OCI-LY3 (cell line): ENCODE measurements around the gene LGALS1.

Experiments used
- H2AFZ ChIP-seq: fragments of 200-600, 300-600 bp; shearing (Covaris generic); 2 replicates; pipeline ENCODE4 v1.6.0; 2014; ENCODE audit warnings: antibody characterized with exemption, low read depth, low read length
- H3K27ac ChIP-seq: fragments of 200-600, 300-600 bp; sonication (generic); 2 replicates; pipeline ENCODE4 v1.5.1; 2014; ENCODE audit warnings: mild to moderate bottlenecking, low read length, moderate library complexity, mixed read lengths
- H3K27me3 ChIP-seq: fragments of 200-600, 300-600 bp; sonication (generic); 2 replicates; pipeline ENCODE4 v1.6.1; 2014; ENCODE audit warnings: low read depth, low read length, mixed read lengths
- H3K36me3 ChIP-seq: fragments of 200-600, 300-600 bp; sonication (generic); replicated peaks from 2 replicates; pipeline ENCODE3; 2014; ENCODE audit warnings: low read depth, low read length, mixed read lengths
- H3K4me1 ChIP-seq: fragments of 300-600, 200-600 bp; sonication (generic); 2 replicates; pipeline ENCODE4 v1.6.1; 2014; ENCODE audit warnings: low read length, mixed read lengths
- H3K4me2 ChIP-seq: fragments of 200-600, 300-600 bp; sonication (generic); 2 replicates; pipeline ENCODE4 v1.6.1; 2014; ENCODE audit warnings: low read length, mixed read lengths
- H3K4me3 ChIP-seq: fragments of 300-600, 200-600 bp; sonication (generic); 2 replicates; pipeline ENCODE4 v1.5.1; 2014; ENCODE audit warnings: antibody characterized with exemption, mild to moderate bottlenecking, low read length, moderate library complexity
- H3K79me2 ChIP-seq: fragments of 300-600, 200-600 bp; shearing (Covaris generic); 2 replicates; pipeline ENCODE4 v1.6.1; 2014; ENCODE audit warnings: mild to moderate bottlenecking, low read length, mixed read lengths
- H3K9ac ChIP-seq: fragments of 300-600, 200-600 bp; shearing (Covaris generic); 2 replicates; pipeline ENCODE4 v1.6.0; 2014; ENCODE audit warnings: mild to moderate bottlenecking, low read length, moderate library complexity
- H3K9me3 ChIP-seq: fragments of 200-600, 300-600 bp; shearing (Covaris generic); 2 replicates; pipeline ENCODE4 v1.6.1; 2014; ENCODE audit warnings: low read length, mixed read lengths; ENCODE audit not compliant: insufficient read depth
- H4K20me1 ChIP-seq: fragments of 200-600, 300-600 bp; sonication (generic); 2 replicates; pipeline ENCODE4 v1.6.1; 2016; ENCODE audit warnings: low read length, mixed read lengths; ENCODE audit not compliant: insufficient read depth
- EZH2phosphoT487 ChIP-seq: fragments of 200-600 bp; shearing (Covaris generic); IDR thresholded peaks from 2 replicates; pipeline ENCODE4 v1.6.1; 2018; ENCODE audit warnings: antibody characterized with exemption, mixed run types, low read depth
- TF ChIP-seq, protein P1 (sequence below): fragments of 200-600, 300-600 bp; sonication (generic); IDR thresholded peaks from 2 replicates; pipeline ENCODE4 v1.5.1; 2014; ENCODE audit warnings: antibody characterized with exemption, low read length, low read depth

Gene LGALS1

DNA sequence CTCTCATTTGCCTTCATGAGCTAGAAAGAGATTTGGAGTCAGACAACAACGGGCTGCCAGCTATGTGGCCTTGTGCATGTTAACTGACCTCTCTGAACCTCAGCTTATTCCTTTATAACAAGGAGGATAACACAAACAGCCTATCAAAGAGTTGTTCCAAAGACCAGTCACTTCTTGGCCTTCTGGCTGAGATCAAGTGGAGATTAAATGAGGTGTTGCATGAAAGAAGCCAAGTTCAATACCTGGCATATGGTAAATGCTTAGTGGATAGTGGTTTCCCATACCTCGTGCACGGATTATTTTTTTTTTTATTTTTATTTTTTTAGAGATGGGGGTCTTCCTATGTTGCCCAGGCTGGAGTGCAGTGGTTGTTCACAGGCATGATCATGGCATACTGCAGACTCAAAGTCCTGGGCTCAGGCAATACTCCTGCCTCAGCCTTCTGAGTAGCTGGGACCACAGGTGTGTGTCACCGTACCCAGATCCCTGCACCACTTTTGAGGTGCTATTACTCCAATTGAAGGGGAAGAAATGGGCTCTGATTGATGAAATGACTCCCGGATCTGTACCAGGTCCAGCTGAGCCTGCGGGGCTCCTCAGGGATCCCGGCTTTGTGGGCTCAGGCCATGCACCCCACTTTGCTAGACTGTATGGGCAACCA is 4.9 kb downstream of the LGALS1 start:
- Histone ChIP-seq H3K9ac (no peak overlapping the region), H3K27me3 (no peaks in the 10 kb centered on the region), H2AFZ (no peak overlapping the region), H3K79me2 (peaks cover 12% of the 10 kb centered on the region; the same call in 1 of the 2 replicates), H4K20me1 (no peaks in the 10 kb centered on the region), H3K36me3 (no peaks in the 10 kb centered on the region), H3K4me3 (no peak overlapping the region), H3K27ac (no peak overlapping the region), H3K9me3 (no peaks in the 10 kb centered on the region), H3K4me2 (no peak overlapping the region), H3K4me1 (peaks cover 33% of the 10 kb centered on the region)
- TF ChIP-seq EZH2phosphoT487 = no peak
- TF ChIP-seq, protein P1, sequence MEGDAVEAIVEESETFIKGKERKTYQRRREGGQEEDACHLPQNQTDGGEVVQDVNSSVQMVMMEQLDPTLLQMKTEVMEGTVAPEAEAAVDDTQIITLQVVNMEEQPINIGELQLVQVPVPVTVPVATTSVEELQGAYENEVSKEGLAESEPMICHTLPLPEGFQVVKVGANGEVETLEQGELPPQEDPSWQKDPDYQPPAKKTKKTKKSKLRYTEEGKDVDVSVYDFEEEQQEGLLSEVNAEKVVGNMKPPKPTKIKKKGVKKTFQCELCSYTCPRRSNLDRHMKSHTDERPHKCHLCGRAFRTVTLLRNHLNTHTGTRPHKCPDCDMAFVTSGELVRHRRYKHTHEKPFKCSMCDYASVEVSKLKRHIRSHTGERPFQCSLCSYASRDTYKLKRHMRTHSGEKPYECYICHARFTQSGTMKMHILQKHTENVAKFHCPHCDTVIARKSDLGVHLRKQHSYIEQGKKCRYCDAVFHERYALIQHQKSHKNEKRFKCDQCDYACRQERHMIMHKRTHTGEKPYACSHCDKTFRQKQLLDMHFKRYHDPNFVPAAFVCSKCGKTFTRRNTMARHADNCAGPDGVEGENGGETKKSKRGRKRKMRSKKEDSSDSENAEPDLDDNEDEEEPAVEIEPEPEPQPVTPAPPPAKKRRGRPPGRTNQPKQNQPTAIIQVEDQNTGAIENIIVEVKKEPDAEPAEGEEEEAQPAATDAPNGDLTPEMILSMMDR = no peak

DNA sequence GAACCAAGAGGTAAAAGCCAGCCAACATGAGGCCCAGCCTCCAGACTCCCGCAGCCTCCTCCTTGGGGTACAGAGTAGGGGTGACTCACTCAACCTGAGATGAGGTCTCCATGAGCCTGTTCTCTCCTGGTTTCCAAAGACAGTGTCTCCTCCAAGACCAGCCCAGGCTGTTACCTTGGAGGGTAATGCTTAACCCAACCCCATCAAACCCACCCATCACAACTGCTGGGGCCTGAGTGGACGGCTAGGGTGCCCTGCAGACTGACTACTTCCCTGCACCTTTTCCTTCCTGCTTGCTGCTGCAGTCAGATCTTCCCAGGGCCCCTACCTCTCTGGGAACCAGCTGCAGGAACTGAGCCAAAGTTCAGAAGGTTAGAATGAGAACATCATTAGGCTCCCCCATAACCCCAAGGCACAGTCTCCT is 5.6 kb downstream of the LGALS1 start:
- H3K9me3 ChIP-seq = no peaks in the 10 kb centered on the region
- no peaks in the 10 kb centered on the region for H3K27me3 ChIP-seq
- TF ChIP-seq, protein P1 = no peak
- no peak for TF ChIP-seq EZH2phosphoT487
- no peak overlapping the region for H3K4me2 ChIP-seq
- H3K27ac ChIP-seq = no peak overlapping the region
- no peak overlapping the region for H3K9ac ChIP-seq
- peak overlapping the region; percentile 31; the same call in 1 of the 2 replicates for H2AFZ ChIP-seq
- peaks cover 6% of the 10 kb centered on the region; the same call in 1 of the 2 replicates for H3K79me2 ChIP-seq
- peaks cover 33% of the 10 kb centered on the region for H3K4me1 ChIP-seq
- H4K20me1 ChIP-seq = no peaks in the 10 kb centered on the region
- no peak overlapping the region for H3K4me3 ChIP-seq
- no peaks in the 10 kb centered on the region for H3K36me3 ChIP-seq

DNA sequence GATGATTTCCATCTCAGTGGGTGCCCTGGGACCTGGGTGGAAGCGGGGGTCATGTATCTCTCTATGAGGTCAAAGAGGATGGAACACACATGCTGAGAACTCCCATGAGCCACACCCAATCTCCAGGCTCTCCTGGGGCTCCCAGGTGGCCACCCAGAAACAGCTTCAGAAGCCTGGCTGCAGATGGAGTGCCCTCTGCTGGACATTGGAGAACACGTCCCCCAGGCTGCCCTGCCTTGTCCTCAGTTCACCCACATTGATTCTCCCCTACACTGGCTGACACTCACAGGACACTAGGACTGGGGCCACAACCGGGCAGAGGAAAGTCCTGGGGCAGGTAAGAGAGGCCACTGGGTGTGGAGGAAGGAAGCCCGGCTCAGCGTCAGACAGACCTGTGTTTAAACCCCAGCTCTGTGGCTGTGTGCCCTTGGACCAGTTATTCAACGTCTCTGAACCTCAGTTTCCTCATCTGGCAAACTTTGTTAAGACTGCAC is 6.2 kb downstream of the LGALS1 start:
- no peak overlapping the region for H3K27ac ChIP-seq
- H3K9ac ChIP-seq = no peak overlapping the region; the same call in 1 of the 2 replicates
- H3K36me3 ChIP-seq = no peaks in the 10 kb centered on the region
- no peaks in the 10 kb centered on the region for H3K9me3 ChIP-seq
- H3K79me2 ChIP-seq = peaks cover 4% of the 10 kb centered on the region
- TF ChIP-seq, protein P1 = peak; percentile 96
- no peak for TF ChIP-seq EZH2phosphoT487
- H3K4me1 ChIP-seq = peaks cover 29% of the 10 kb centered on the region
- H3K4me3 ChIP-seq = no peak overlapping the region
- H4K20me1 ChIP-seq = no peaks in the 10 kb centered on the region
- H3K4me2 ChIP-seq = peak overlapping the region; percentile 2; the same call in 1 of the 2 replicates
- H2AFZ ChIP-seq = peak overlapping the region; percentile 31; the same call in 1 of the 2 replicates
- no peaks in the 10 kb centered on the region for H3K27me3 ChIP-seq

DNA sequence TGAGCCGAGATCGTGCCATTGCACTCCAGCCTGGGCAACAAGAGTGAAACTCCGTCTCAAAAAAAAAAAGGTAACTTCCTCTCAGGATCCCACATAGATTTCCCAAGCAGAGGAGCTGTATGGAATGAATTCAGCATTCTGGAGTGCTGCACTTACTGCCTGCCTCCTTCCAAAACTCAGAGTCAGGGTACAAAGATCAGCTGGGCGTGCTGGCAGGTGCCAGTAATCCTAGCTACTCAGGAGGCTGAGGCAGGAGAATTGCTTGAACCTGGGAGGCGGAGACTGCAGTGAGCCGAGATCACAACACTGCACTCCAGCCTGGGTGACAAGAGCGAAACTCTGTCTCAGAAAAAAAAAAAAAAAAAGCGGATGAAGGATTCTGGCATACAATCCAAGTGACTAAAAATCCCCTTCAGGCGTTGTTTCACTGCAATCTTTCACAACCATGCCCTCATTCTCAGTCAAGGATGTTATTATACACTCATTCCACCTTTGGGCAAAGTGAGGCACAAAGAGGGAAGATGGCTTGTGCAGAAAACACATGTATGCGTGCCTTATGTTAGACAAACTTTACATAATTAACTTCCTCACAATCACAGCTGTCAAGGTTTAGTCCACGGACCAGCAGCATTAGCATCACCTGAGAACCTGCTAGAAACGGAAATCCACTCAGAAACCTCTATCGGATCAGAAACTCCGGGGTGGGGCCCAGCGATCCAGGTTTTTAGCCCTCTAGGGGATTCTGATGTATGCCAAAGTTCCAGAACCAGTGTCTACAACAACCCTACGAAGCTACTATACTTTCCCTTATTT is 9.6 kb downstream of the LGALS1 start:
- TF ChIP-seq, protein P1 = no peak
- no peak for TF ChIP-seq EZH2phosphoT487
- no peaks in the 10 kb centered on the region for H3K9me3 ChIP-seq
- H3K79me2 ChIP-seq = peaks cover 21% of the 10 kb centered on the region
- no peaks in the 10 kb centered on the region for H4K20me1 ChIP-seq
- H3K4me3 ChIP-seq = 0 out of 2 replicates have a peak overlapping the region, but pooled peaks have one; percentile 92
- peak overlapping the region; percentile 86 for H2AFZ ChIP-seq
- peaks cover 30% of the 10 kb centered on the region for H3K4me1 ChIP-seq
- peak overlapping the region; percentile 72 for H3K4me2 ChIP-seq
- no peak overlapping the region for H3K27ac ChIP-seq
- no peak overlapping the region for H3K9ac ChIP-seq
- no peaks in the 10 kb centered on the region for H3K27me3 ChIP-seq
- H3K36me3 ChIP-seq = peaks cover 14% of the 10 kb centered on the region
